Subcutaneous abdominal adipose tissue (tissue), 5 donors: ENCODE measurements around the gene NUTM1.
"Not testable (repeated sequence)": the region's sequence is repeated elsewhere in the genome, so short reads cannot be mapped to it uniquely, and the experiment has no call there.

Experiments
- H3K27ac ChIP-seq: one replicate; pipeline ENCODE4 v1.7.0; 2013; ENCODE audit warnings: low read depth, mild to moderate bottlenecking, inconsistent platforms, low read length, moderate library complexity
- H3K27me3 ChIP-seq, 5 donors: one replicate each; pipeline ENCODE4 v1.7.0; 2013; ENCODE audit warnings: low read length in 5 of 5, inconsistent platforms in 1 of 5; ENCODE audit not compliant: control insufficient read depth in 5 of 5, insufficient read depth in 4 of 5
- H3K36me3 ChIP-seq, 5 donors: one replicate each; pipeline ENCODE4 v1.7.0; 2013; ENCODE audit warnings: low read length in 5 of 5; ENCODE audit not compliant: control insufficient read depth in 5 of 5, insufficient read depth in 5 of 5
- H3K4me1 ChIP-seq, 5 donors: one replicate each; pipeline ENCODE4 v1.7.0; 2013; ENCODE audit warnings: low read length in 5 of 5, mild to moderate bottlenecking in 3 of 5, moderate library complexity in 1 of 5; ENCODE audit not compliant: control insufficient read depth in 5 of 5, insufficient read depth in 5 of 5
- H3K4me3 ChIP-seq, 5 donors: one replicate each; pipeline ENCODE4 v1.7.0; 2013; ENCODE audit warnings: low read length in 5 of 5, low read depth in 1 of 5
- H3K9ac ChIP-seq, 5 donors: one replicate each; pipeline ENCODE4 v1.7.0; 2013; ENCODE audit warnings: low read length in 5 of 5, mild to moderate bottlenecking in 4 of 5, moderate library complexity in 3 of 5
- H3K9me3 ChIP-seq, 5 donors: one replicate each; pipeline ENCODE4 v1.7.0; 2013; ENCODE audit warnings: low read length in 5 of 5; ENCODE audit not compliant: control insufficient read depth in 5 of 5
- donor health status: healthy.
- donor health status: healthy.
- donor health status: healthy.
- donor health status: healthy.
- donor health status: healthy.

NUTM1 gene

GRCh38 chr15:34403160-34403598, 60.1 kb downstream of the NUTM1 start:
- not testable (repeated sequence) for H3K9me3 ChIP-seq, H3K4me3 ChIP-seq, H3K9ac ChIP-seq, H3K27ac ChIP-seq, H3K27me3 ChIP-seq, H3K36me3 ChIP-seq, H3K4me1 ChIP-seq

DNA sequence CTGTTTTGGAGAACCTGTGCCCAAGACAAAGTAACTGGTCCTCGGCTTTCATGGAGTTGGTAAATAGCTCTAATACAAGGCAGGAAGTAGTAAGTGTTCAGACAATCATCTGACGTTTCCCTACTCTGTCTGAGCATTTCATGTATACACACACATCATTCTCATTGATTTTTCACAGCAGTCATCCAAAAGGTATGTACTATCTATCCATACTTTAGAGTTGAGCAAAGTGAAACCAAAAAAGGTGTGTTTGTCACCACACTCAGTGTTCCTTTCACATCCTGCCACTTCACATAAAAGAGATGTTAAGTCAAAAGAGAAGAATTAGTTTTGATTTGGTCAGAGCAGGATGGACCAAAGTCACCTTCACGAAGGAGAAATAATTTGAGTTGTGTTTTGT, 60.8 kb downstream of the NUTM1 start:
- not testable (repeated sequence) for H3K9ac ChIP-seq, H3K4me1 ChIP-seq, H3K27me3 ChIP-seq, H3K36me3 ChIP-seq, H3K9me3 ChIP-seq, H3K4me3 ChIP-seq, H3K27ac ChIP-seq
